DND-41 (cell line): ENCODE results near the gene ZNF724.
"Not testable (repeated sequence)": the region's sequence is repeated elsewhere in the genome, so short reads cannot be mapped to it uniquely, and the experiment has no call there.

Experiments
- ATAC-seq: fragments of 200-7000 bp; cut with Tn5 transposase; 3 replicates; pipeline ENCODE4 v1.9.1; 2021; ENCODE audit warnings: low read depth; ENCODE audit not compliant: insufficient read depth
- DNase-seq: peaks from one replicate; pipeline ENCODE4 v3.0.0-alpha.2; 2020
- H2AFZ ChIP-seq: 2 replicates; pipeline ENCODE4 v1.6.0; 2012; ENCODE audit warnings: low read depth, low read length
- H3K27ac ChIP-seq: 2 replicates; pipeline ENCODE4 v1.5.1; 2012; ENCODE audit warnings: low read length, inconsistent platforms
- H3K27me3 ChIP-seq: fragments of 200-600 bp; sonication (generic); 2 replicates; pipeline ENCODE4 v1.6.0; 2012; ENCODE audit warnings: low read length, mild to moderate bottlenecking, inconsistent platforms; ENCODE audit not compliant: insufficient read depth, poor library complexity
- H3K36me3 ChIP-seq: 2 replicates; pipeline ENCODE4 v1.5.1; 2012; ENCODE audit warnings: low read length, inconsistent platforms; ENCODE audit not compliant: insufficient read depth
- H3K4me1 ChIP-seq: 2 replicates; pipeline ENCODE4 v1.5.1; 2012; ENCODE audit warnings: mild to moderate bottlenecking, low read length; ENCODE audit not compliant: insufficient read depth
- H3K4me2 ChIP-seq: 2 replicates; pipeline ENCODE4 v1.6.0; 2012; ENCODE audit warnings: mild to moderate bottlenecking, moderate library complexity, low read length, inconsistent platforms; ENCODE audit not compliant: insufficient read depth
- H3K4me3 ChIP-seq, 2 experiments: fragments of 200-600 bp in 1 of 2; shearing (Covaris generic) in 1 of 2; 2 replicates each; pipeline ENCODE4 v1.5.1; 2012 to 2016; ENCODE audit warnings: inconsistent platforms in 2 of 2, low read length in 2 of 2, mild to moderate bottlenecking in 2 of 2, low read depth in 1 of 2, moderate library complexity in 1 of 2
- H3K79me2 ChIP-seq: 2 replicates; pipeline ENCODE4 v1.6.0; 2012; ENCODE audit warnings: low read length, inconsistent platforms; ENCODE audit not compliant: insufficient read depth
- H3K9ac ChIP-seq: 2 replicates; pipeline ENCODE4 v1.6.0; 2012; ENCODE audit warnings: low read depth, mild to moderate bottlenecking, inconsistent platforms, low read length, moderate library complexity
- H3K9me3 ChIP-seq: 2 replicates; pipeline ENCODE4 v1.5.1; 2012; ENCODE audit warnings: low read length, moderate library complexity, mild to moderate bottlenecking, inconsistent platforms; ENCODE audit not compliant: insufficient read depth, severe bottlenecking
- H4K20me1 ChIP-seq: 2 replicates; pipeline ENCODE4 v1.6.0; 2012; ENCODE audit warnings: low read length; ENCODE audit not compliant: insufficient read depth
- EZH2 ChIP-seq: IDR thresholded peaks from 3 replicates; pipeline ENCODE4 v1.6.1; 2012; ENCODE audit warnings: borderline replicate concordance, low read depth, mild to moderate bottlenecking, moderate library complexity, low read length, inconsistent platforms; ENCODE audit not compliant: severe bottlenecking
- TF ChIP-seq, protein P1 (sequence below): IDR thresholded peaks from 2 replicates; pipeline ENCODE4 v1.5.1; 2012; ENCODE audit warnings: borderline replicate concordance, low read length, moderate library complexity, mild to moderate bottlenecking; ENCODE audit not compliant: poor library complexity, severe bottlenecking; ENCODE audit errors: extremely low read depth

ZNF724 gene

DNA sequence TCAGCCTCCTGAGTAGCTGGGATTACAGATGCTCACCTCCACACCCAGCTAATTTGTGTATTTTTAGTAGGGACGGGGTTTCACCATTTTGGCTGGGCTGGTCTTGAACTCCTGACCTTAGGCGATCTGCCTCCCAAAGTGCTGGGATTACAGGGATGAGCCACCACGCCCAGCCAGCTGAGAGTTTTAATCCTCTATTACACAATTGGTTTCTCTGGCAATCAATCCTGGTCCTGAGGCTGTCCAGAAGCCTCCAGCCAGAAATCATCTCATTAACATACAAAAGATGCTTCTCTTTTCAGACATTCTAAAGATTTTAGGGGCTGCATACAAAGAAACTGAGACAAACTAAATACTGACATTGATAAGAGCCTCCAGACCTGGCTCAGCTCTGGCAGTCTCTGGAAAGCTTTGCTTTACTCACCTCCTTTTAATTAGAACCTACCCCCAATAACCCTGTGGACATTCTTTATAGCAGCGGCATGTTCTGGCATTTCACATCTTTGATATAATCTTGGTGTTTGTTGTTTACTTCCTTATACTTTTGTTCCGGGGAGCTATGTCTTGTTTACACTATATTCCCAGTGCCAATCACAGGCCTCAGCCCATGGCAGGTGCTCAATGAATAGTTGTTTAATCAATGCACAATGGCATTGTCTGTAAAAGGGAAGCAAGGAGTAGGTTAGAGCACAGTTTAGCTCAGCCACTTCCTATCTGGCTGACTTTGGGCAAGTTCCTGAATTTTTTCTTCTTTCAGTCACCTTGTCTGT, 4.1 kb upstream of the ZNF724 start:
- Histone ChIP-seq H3K27ac (no peak overlapping the region), H3K79me2 (peaks cover 12% of the 10 kb centered on the region), H3K9me3 (no peaks in the 10 kb centered on the region), H3K9ac (no peak overlapping the region), H3K4me2 (no peak overlapping the region), H3K36me3 (peaks cover 21% of the 10 kb centered on the region), H3K27me3 (no peaks in the 10 kb centered on the region), H3K4me3 (no peak overlapping the region), H2AFZ (no peak overlapping the region), H3K4me1 (peaks cover 6% of the 10 kb centered on the region), H4K20me1 (no peaks in the 10 kb centered on the region)
- ATAC-seq: no peak
- no peak for DNase-seq
- TF ChIP-seq EZH2: no peak
- TF ChIP-seq, protein P1, sequence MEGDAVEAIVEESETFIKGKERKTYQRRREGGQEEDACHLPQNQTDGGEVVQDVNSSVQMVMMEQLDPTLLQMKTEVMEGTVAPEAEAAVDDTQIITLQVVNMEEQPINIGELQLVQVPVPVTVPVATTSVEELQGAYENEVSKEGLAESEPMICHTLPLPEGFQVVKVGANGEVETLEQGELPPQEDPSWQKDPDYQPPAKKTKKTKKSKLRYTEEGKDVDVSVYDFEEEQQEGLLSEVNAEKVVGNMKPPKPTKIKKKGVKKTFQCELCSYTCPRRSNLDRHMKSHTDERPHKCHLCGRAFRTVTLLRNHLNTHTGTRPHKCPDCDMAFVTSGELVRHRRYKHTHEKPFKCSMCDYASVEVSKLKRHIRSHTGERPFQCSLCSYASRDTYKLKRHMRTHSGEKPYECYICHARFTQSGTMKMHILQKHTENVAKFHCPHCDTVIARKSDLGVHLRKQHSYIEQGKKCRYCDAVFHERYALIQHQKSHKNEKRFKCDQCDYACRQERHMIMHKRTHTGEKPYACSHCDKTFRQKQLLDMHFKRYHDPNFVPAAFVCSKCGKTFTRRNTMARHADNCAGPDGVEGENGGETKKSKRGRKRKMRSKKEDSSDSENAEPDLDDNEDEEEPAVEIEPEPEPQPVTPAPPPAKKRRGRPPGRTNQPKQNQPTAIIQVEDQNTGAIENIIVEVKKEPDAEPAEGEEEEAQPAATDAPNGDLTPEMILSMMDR: no peak

GRCh38 chr19:23253256-23253655, 3.1 kb upstream of the ZNF724 start:
- not testable (repeated sequence) for H2AFZ ChIP-seq, H3K9ac ChIP-seq, DNase-seq, ATAC-seq, H3K27ac ChIP-seq, H3K4me3 ChIP-seq, H4K20me1 ChIP-seq, H3K4me2 ChIP-seq, H3K27me3 ChIP-seq, H3K9me3 ChIP-seq
- Histone ChIP-seq H3K4me1 (peaks cover 16% of the 10 kb centered on the region), H3K36me3 (peaks cover 22% of the 10 kb centered on the region), H3K79me2 (peaks cover 23% of the 10 kb centered on the region)

GRCh38 chr19:23241419-23241818, 8.8 kb downstream of the ZNF724 start:
- no peak for DNase-seq
- Histone ChIP-seq H3K4me2 (no peak overlapping the region), H3K79me2 (peaks cover 97% of the 10 kb centered on the region), H3K27me3 (no peaks in the 10 kb centered on the region), H3K4me3 (no peak overlapping the region), H4K20me1 (no peaks in the 10 kb centered on the region), H3K9me3 (peaks cover 67% of the 10 kb centered on the region), H3K36me3 (peaks cover 96% of the 10 kb centered on the region), H3K9ac (no peak overlapping the region), H3K4me1 (no peaks in the 10 kb centered on the region), H2AFZ (no peak overlapping the region), H3K27ac (no peak overlapping the region)
- no peak for ATAC-seq
- TF ChIP-seq, protein P1: no peak
- no peak for TF ChIP-seq EZH2

- H3K4me3 ChIP-seq: no peak overlapping the region
- peaks cover 88% of the 10 kb centered on the region for H3K9me3 ChIP-seq
These were observed 27.1 kb downstream of the ZNF724 start for GRCh38 chr19:23222998-23223652.

More at GRCh38 chr19:23222998-23223652, 27.1 kb downstream of the ZNF724 start:
- Histone ChIP-seq H3K36me3 (peaks cover 94% of the 10 kb centered on the region), H3K79me2 (peaks cover 12% of the 10 kb centered on the region; the same call in 1 of the 2 replicates), H3K9ac (no peak overlapping the region), H3K27ac (no peak overlapping the region), H3K4me1 (no peaks in the 10 kb centered on the region), H3K27me3 (no peaks in the 10 kb centered on the region), H2AFZ (no peak overlapping the region), H3K4me2 (no peak overlapping the region), H4K20me1 (no peaks in the 10 kb centered on the region)
- DNase-seq (no peak), ATAC-seq (no peak)
- TF ChIP-seq, protein P1: no peak
- no peak for TF ChIP-seq EZH2
